ENCODE results near the gene CALCB.
A peak's percentile ranks its signal among the peaks of the same experiment; 100 is the strongest.

The CALCB gene

GRCh38 chr11:15072551-15073143 lies 746 bp upstream of the CALCB start:
- Histone ChIP-seq H3K27ac (no peak overlapping the region), H3K4me3 (no peak overlapping the region)

GRCh38 chr11:15074206-15075161 lies 1.1 kb downstream of the CALCB start:
- peak overlapping the region in 2 of 7 experiments; percentile 7 to 27 for H3K4me3 ChIP-seq

GRCh38 chr11:15075162-15075526 lies 1.8 kb downstream of the CALCB start:
- Histone ChIP-seq H3K27ac (no peak overlapping the region), H3K4me3 (no peak overlapping the region)

More at GRCh38 chr11:15074206-15075161, 1.1 kb downstream of the CALCB start:
- H3K27ac ChIP-seq, result no peak overlapping the region

GRCh38 chr11:15091175-15091574 lies 17.8 kb downstream of the CALCB start:
- Histone ChIP-seq H3K4me3 (no peak overlapping the region), H3K27ac (no peak overlapping the region)

- H3K27ac ChIP-seq, result no peak overlapping the region
- H3K4me3 ChIP-seq, result no peak overlapping the region
Observed at GRCh38 chr11:15091625-15092024, 18.2 kb downstream of the CALCB start.

GRCh38 chr11:15093432-15093831 lies 20.0 kb downstream of the CALCB start:
- H3K27ac ChIP-seq, result no peak overlapping the region
- no peak overlapping the region for H3K4me3 ChIP-seq

GRCh38 chr11:15095736-15096228 lies 22.4 kb downstream of the CALCB start:
- H3K27ac ChIP-seq, result no peak overlapping the region
- H3K4me3 ChIP-seq, result no peak overlapping the region

GRCh38 chr11:15097411-15097810 lies 24.0 kb downstream of the CALCB start:
- Histone ChIP-seq H3K27ac (no peak overlapping the region), H3K4me3 (no peak overlapping the region)

GRCh38 chr11:15099267-15099666 lies 25.9 kb downstream of the CALCB start:
- no peak overlapping the region for H3K4me3 ChIP-seq

GRCh38 chr11:15101072-15101709 lies 27.8 kb downstream of the CALCB start:
- no peak overlapping the region for H3K4me3 ChIP-seq

More at GRCh38 chr11:15099267-15099666, 25.9 kb downstream of the CALCB start:
- no peak overlapping the region for H3K27ac ChIP-seq

GRCh38 chr11:15104166-15104565 lies 30.8 kb downstream of the CALCB start:
- H3K27ac ChIP-seq, result no peak overlapping the region
- H3K4me3 ChIP-seq, result no peak overlapping the region

More at GRCh38 chr11:15101072-15101709, 27.8 kb downstream of the CALCB start:
- H3K27ac ChIP-seq, result no peak overlapping the region

GRCh38 chr11:15106201-15106965 lies 33.0 kb downstream of the CALCB start:
- H3K4me3 ChIP-seq, result no peak overlapping the region

GRCh38 chr11:15107730-15108515 lies 34.5 kb downstream of the CALCB start:
- H3K27ac ChIP-seq, result no peak overlapping the region

More at GRCh38 chr11:15106201-15106965, 33.0 kb downstream of the CALCB start:
- H3K27ac ChIP-seq, result no peak overlapping the region

GRCh38 chr11:15108592-15109130 lies 35.3 kb downstream of the CALCB start:
- no peak overlapping the region for H3K4me3 ChIP-seq
- no peak overlapping the region for H3K27ac ChIP-seq

More at GRCh38 chr11:15107730-15108515, 34.5 kb downstream of the CALCB start:
- no peak overlapping the region for H3K4me3 ChIP-seq

GRCh38 chr11:15109602-15110001 lies 36.2 kb downstream of the CALCB start:
- Histone ChIP-seq H3K4me3 (no peak overlapping the region), H3K27ac (no peak overlapping the region)

- no peak overlapping the region for H3K27ac ChIP-seq
- H3K4me3 ChIP-seq, result no peak overlapping the region
Observed at GRCh38 chr11:15111215-15111614, 37.8 kb downstream of the CALCB start.

GRCh38 chr11:15112131-15112541 lies 38.7 kb downstream of the CALCB start:
- Histone ChIP-seq H3K4me3 (no peak overlapping the region), H3K27ac (no peak overlapping the region)

- no peak overlapping the region for H3K27ac ChIP-seq
- no peak overlapping the region for H3K4me3 ChIP-seq
Observed at GRCh38 chr11:15113381-15113780, 40.0 kb downstream of the CALCB start.
